Left forelimb (tissue), 1 donor: ENCODE measurements around the gene BTRC.

Source experiments
- DNase-seq: peaks from one replicate; pipeline ENCODE4 v3.0.0-alpha.2; 2018; ENCODE audit warnings: low spot score

Gene BTRC

GRCh38 chr10:101444058-101444898, 90.3 kb downstream of the BTRC start:
- no peak for DNase-seq

GRCh38 chr10:101446071-101446470, 92.1 kb downstream of the BTRC start:
- no peak for DNase-seq

GRCh38 chr10:101446947-101447346, 93.0 kb downstream of the BTRC start:
- DNase-seq: no peak

- DNase-seq: no peak
Measured at GRCh38 chr10:101447477-101447876, 93.5 kb downstream of the BTRC start.

- no peak for DNase-seq
Measured at GRCh38 chr10:101450277-101451080, 96.5 kb downstream of the BTRC start.

GRCh38 chr10:101451261-101451660, 97.3 kb downstream of the BTRC start:
- no peak for DNase-seq

GRCh38 chr10:101451667-101452069, 97.7 kb downstream of the BTRC start:
- no peak for DNase-seq

- no peak for DNase-seq
Measured at GRCh38 chr10:101452176-101452575, 98.2 kb downstream of the BTRC start.

GRCh38 chr10:101452593-101452992, 98.6 kb downstream of the BTRC start:
- no peak for DNase-seq

- no peak for DNase-seq
Measured at GRCh38 chr10:101453318-101453717, 99.4 kb downstream of the BTRC start.

- no peak for DNase-seq
Measured at GRCh38 chr10:101453791-101454718, 100.1 kb downstream of the BTRC start.

GRCh38 chr10:101458869-101459268, 104.9 kb downstream of the BTRC start:
- no peak for DNase-seq

GRCh38 chr10:101464082-101464481, 110.1 kb downstream of the BTRC start:
- DNase-seq: no peak

GRCh38 chr10:101464599-101464998, 110.6 kb downstream of the BTRC start:
- no peak for DNase-seq

- no peak for DNase-seq
Measured at GRCh38 chr10:101466016-101466912, 112.3 kb downstream of the BTRC start.

GRCh38 chr10:101467286-101467770, 113.4 kb downstream of the BTRC start:
- no peak for DNase-seq

- DNase-seq: no peak
Measured at GRCh38 chr10:101468159-101468558, 114.2 kb downstream of the BTRC start.

- no peak for DNase-seq
Measured at GRCh38 chr10:101476383-101476782, 122.4 kb downstream of the BTRC start.

GRCh38 chr10:101478956-101479355, 125.0 kb downstream of the BTRC start:
- DNase-seq: no peak

- no peak for DNase-seq
Measured at GRCh38 chr10:101481256-101481655, 127.3 kb downstream of the BTRC start.

- no peak for DNase-seq
Measured at GRCh38 chr10:101482568-101482967, 128.6 kb downstream of the BTRC start.
